ENCODE results near the gene ERCC2.

- no peak for TF ChIP-seq POLR2AphosphoS5 (IDR thresholded peaks at IDR 0.05; ENCODE audit: low read depth, low read length)
- no peak for TF ChIP-seq POLR2A (IDR thresholded peaks at IDR 0.05; ENCODE audit: low read depth, low read length)
- no peak for TF ChIP-seq TAF1 (IDR thresholded peaks at IDR 0.05; ENCODE audit: low read depth, low read length)
- TF ChIP-seq PAX5 (IDR thresholded peaks at IDR 0.05; ENCODE audit: insufficient read depth, low read length, severe bottlenecking) = no peak
These were observed 46.7 kb downstream of the ERCC2 start for GRCh38 chr19:45323671-45324081.

All from GM12891 (cell line).